Gastroesophageal sphincter (tissue), 4 donors: ENCODE results near the gene PGBD5. TPM values are rescaled to one million over a fixed set of nuclear protein-coding genes. Genes with fewer than 3 reads are reported as not detected.

Source experiments
- ATAC-seq: fragments of 150-250 bp; one replicate; pipeline ENCODE4 v1.9.1; 2016; ENCODE audit warnings: mild to moderate bottlenecking, moderate library complexity
- H3K27ac ChIP-seq, 4 donors: fragments of 200-600 bp; sonication (generic) in 3 of 4; 1 replicate in 3 of 4; 2 replicates in 1 of 4; pipeline ENCODE4 v1.5.1; 2016 to 2019
- H3K27me3 ChIP-seq: fragments of 200-600 bp; sonication (generic); one replicate; pipeline ENCODE4 v1.5.1; 2019
- H3K36me3 ChIP-seq, 2 donors: fragments of 200-600 bp; sonication (generic); one replicate each; pipeline ENCODE4 v1.5.1; 2019; ENCODE audit warnings: control low read depth in 1 of 2
- H3K4me1 ChIP-seq, 3 donors: fragments of 200-600 bp; sonication (generic); 1 replicate in 2 of 3; 2 replicates in 1 of 3; pipeline ENCODE4 v1.5.1; 2016 to 2019; ENCODE audit warnings: control low read depth in 2 of 3
- H3K4me3 ChIP-seq, 2 donors: fragments of 200-600 bp; sonication (generic); one replicate each; pipeline ENCODE4 v1.5.1; 2019; ENCODE audit warnings: mild to moderate bottlenecking in 1 of 2, moderate library complexity in 1 of 2
- H3K9me3 ChIP-seq, 3 donors: fragments of 200-600 bp; sonication (generic); one replicate each; pipeline ENCODE4 v1.5.1; 2017 to 2019; ENCODE audit warnings: control low read depth in 2 of 3
- EP300 ChIP-seq: sonication (generic); formaldehyde crosslinking; IDR thresholded peaks from one replicate; pipeline ENCODE4 v1.6.1; 2017; ENCODE audit warnings: antibody characterized with exemption, mild to moderate bottlenecking
- POLR2A ChIP-seq, 2 donors: fragments of 450-650 bp; IDR thresholded peaks; one replicate each; pipeline ENCODE4 v1.6.1; 2017; ENCODE audit warnings: antibody characterized with exemption in 2 of 2, mild to moderate bottlenecking in 2 of 2, moderate library complexity in 1 of 2
- POLR2AphosphoS5 ChIP-seq: sonication (generic); formaldehyde crosslinking; IDR thresholded peaks from one replicate; pipeline ENCODE4 v1.6.1; 2017; ENCODE audit warnings: antibody characterized with exemption
- WGBS, 2 donors: methylation state at CpG; one replicate each; pipeline ENCODE4 v1.1.5; 2018; ENCODE audit warnings: low coverage in 1 of 2; 5-methylcytosine and 5-hydroxymethylcytosine counted together
- total RNA-seq, 4 donors: library from RNA; depleted of rRNA; stranded (reverse); fragments of >200 nt; gene quantifications; one replicate each; pipeline ENCODE4 v1.1.0, GENCODE V29; 2016
- TF ChIP-seq, protein P1 (sequence below), 4 experiments: fragments of 200-600 bp in 2 of 4; fragments of 450-650 bp in 2 of 4; sonication (generic) in 1 of 4; IDR thresholded peaks; one replicate each; pipeline ENCODE4 v1.5.1; 2017 to 2019; ENCODE audit warnings: antibody characterized with exemption in 4 of 4, mild to moderate bottlenecking in 2 of 4, moderate library complexity in 2 of 4

PGBD5 gene
- total RNA-seq, 4 donors from 2014 or later, result 0.15 to 1.1 (median 0.33) TPM

DNA sequence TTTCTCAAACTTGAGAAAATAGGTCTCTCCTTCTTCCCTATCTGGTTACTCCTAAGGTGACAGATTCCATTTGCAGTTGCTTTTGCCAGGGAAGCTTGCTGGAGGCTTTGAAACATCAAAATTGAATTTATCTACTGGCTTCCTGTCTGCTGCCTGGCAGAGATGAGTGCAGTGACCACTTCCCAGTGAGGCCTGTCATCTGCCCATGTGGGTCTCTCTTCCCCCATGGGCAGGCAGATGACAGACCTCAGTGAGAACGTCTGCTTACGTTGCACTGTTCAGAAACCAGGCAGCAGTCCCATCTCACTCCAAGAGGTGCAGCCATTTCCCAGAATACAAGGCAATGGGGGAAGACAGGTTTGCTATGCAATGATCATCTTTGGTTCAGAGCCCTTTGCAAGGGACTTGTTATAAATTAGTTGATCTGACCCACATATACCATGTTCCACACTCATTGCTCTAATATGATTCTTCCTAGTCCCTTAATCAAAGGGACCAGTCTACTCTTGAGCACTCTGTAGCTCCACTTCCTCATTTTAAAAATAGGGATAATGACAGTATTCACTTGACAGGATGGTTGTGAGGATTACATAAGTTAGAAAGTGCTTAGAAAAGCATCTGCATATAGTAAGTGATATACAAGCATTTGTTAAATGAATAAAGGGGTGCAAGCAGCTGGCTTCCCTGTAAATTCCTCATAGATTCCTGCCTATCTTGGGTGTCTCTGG, 10.6 kb downstream of the PGBD5 start:
- Histone ChIP-seq H3K4me3 (no peak overlapping the region), H3K27ac (no peak overlapping the region), H3K36me3 (no peaks in the 10 kb centered on the region), H3K27me3 (peaks cover 70% of the 10 kb centered on the region), H3K9me3 (peaks cover 0 to 3% (median 0%) of the 10 kb centered on the region in 3 donors), H3K4me1 (no peaks in the 10 kb centered on the region)
- TF ChIP-seq POLR2AphosphoS5, result no peak
- no peak for TF ChIP-seq EP300
- no peak for TF ChIP-seq POLR2A (IDR thresholded peaks at IDR 0.05)
- TF ChIP-seq, protein P1, sequence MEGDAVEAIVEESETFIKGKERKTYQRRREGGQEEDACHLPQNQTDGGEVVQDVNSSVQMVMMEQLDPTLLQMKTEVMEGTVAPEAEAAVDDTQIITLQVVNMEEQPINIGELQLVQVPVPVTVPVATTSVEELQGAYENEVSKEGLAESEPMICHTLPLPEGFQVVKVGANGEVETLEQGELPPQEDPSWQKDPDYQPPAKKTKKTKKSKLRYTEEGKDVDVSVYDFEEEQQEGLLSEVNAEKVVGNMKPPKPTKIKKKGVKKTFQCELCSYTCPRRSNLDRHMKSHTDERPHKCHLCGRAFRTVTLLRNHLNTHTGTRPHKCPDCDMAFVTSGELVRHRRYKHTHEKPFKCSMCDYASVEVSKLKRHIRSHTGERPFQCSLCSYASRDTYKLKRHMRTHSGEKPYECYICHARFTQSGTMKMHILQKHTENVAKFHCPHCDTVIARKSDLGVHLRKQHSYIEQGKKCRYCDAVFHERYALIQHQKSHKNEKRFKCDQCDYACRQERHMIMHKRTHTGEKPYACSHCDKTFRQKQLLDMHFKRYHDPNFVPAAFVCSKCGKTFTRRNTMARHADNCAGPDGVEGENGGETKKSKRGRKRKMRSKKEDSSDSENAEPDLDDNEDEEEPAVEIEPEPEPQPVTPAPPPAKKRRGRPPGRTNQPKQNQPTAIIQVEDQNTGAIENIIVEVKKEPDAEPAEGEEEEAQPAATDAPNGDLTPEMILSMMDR (IDR thresholded peaks at IDR 0.05), result no peak
- WGBS, 2 donors, result 61% methylated on average over 2 of the region's 2 CpGs; no CpG with 5 or more reads in 1 of the 2 donors
- no peak for ATAC-seq

DNA sequence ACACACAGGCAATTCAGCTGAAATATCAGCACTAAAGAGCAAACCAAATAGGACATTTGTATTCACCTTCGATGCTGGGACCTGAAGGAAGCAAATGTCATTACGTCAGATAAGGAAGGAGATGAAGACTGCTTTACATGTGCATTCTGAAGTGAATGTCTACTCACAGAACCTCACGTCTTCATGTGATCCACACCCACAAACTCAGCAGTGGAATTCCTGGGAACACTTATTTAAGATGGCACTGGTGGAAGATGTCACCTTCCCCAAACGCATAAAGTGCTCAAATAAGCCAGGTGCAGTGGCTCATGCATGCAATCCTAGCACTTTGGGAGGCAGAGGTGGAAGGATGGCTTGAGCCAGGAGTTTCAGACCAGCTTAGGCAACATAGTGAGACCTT, 11.4 kb downstream of the PGBD5 start:
- no peak for ATAC-seq
- Histone ChIP-seq H3K36me3 (no peaks in the 10 kb centered on the region), H3K27ac (no peak overlapping the region), H3K4me3 (no peak overlapping the region), H3K9me3 (no peaks in the 10 kb centered on the region), H3K27me3 (peaks cover 62% of the 10 kb centered on the region), H3K4me1 (no peaks in the 10 kb centered on the region)
- TF ChIP-seq POLR2A (IDR thresholded peaks at IDR 0.05) (no peak), EP300 (no peak), POLR2AphosphoS5 (no peak)
- TF ChIP-seq, protein P1 (IDR thresholded peaks at IDR 0.05), result no peak
- 81 to 88% methylated on average over 4 of the region's 4 CpGs for WGBS, 2 donors

DNA sequence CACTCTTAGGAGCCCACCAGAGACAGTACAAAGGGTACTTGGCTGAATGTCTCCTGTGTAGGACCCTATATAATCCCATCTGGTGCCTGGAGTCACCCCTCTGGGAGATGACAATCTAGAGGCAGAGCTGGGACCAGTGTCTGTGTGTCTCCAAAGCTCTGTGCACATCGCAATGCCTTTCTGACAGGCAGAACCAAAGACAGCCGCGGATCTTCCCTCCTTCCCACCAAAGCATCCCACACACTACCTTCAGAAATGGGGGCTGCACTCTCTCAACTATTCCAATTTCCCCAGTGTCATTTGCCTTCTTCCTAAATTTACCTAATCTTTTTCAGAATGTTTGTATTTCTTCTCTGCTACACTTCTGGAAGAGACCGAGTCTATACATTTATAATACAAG, 12.0 kb downstream of the PGBD5 start:
- H3K4me3 ChIP-seq, result no peak overlapping the region
- peaks cover 56% of the 10 kb centered on the region for H3K27me3 ChIP-seq
- no peaks in the 10 kb centered on the region for H3K36me3 ChIP-seq
- TF ChIP-seq POLR2AphosphoS5 (no peak), POLR2A (IDR thresholded peaks at IDR 0.05) (no peak), EP300 (no peak)
- TF ChIP-seq, protein P1 (IDR thresholded peaks at IDR 0.05), result no peak
- 40 to 93% methylated on average over 1 to 4 of the region's 4 CpGs for WGBS, 2 donors
- H3K4me1 ChIP-seq, result no peaks in the 10 kb centered on the region
- no peak for ATAC-seq
- H3K27ac ChIP-seq, result no peak overlapping the region
- no peaks in the 10 kb centered on the region for H3K9me3 ChIP-seq

DNA sequence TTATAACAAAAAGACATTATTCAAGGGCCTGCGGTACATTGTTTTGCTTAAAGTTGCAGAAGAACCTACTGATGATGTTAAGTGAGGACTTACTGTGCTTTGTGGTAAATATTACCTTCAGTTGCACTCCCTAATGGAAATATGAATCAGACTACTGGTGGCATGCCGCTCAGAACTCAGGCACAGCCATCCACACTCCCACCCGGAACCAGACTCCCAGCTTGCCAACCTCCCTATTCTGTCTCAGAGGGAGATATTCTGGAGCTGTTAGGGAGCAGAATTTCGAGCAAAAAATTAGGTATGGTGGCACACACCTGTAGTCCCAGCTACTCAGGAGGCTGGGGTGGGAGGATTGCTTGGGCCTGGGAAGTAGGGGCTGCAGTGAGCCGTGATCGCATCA, 13.1 kb downstream of the PGBD5 start:
- no peak for TF ChIP-seq EP300
- no peak for TF ChIP-seq POLR2A (IDR thresholded peaks at IDR 0.05)
- TF ChIP-seq, protein P1 (IDR thresholded peaks at IDR 0.05), result no peak
- no peak for TF ChIP-seq POLR2AphosphoS5
- Histone ChIP-seq H3K4me1 (no peaks in the 10 kb centered on the region), H3K27ac (no peak overlapping the region), H3K36me3 (no peaks in the 10 kb centered on the region), H3K27me3 (peaks cover 45% of the 10 kb centered on the region), H3K9me3 (no peaks in the 10 kb centered on the region), H3K4me3 (no peak overlapping the region)
- ATAC-seq, result no peak
- WGBS, 2 donors, result 72 to 92% methylated on average over 4 of the region's 6 CpGs

DNA sequence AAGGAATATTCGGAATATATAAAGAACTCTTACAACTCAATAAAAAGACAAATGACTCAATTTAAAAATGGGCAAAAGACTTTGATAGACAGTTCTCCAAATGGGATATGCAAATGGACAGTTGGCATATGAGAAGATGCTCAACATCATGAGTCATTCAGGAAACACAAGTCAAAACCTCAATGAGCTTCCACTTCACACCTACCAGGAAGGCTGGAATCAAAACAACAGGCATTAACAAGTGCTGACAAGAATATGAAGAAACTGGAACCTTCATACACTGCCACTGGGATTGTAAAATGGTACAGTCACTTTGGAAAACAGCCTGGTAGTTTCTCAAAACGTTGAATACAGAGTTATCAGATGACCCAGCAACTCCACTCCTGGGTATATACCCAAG, 17.2 kb downstream of the PGBD5 start:
- Histone ChIP-seq H3K36me3 (no peaks in the 10 kb centered on the region), H3K27me3 (peaks cover 15% of the 10 kb centered on the region), H3K9me3 (no peaks in the 10 kb centered on the region), H3K4me3 (no peak overlapping the region), H3K27ac (no peak overlapping the region), H3K4me1 (no peaks in the 10 kb centered on the region)
- no peak for TF ChIP-seq POLR2AphosphoS5
- TF ChIP-seq EP300, result no peak
- 76 to 86% methylated on average over 1 to 2 of the region's 2 CpGs for WGBS, 2 donors
- no peak for ATAC-seq
